ENCODE data around the gene DPP8.

GRCh38 chr15:65466901-65467300 is 50.6 kb downstream of the DPP8 start:
- TF ChIP-seq POLR2A (IDR thresholded peaks at IDR 0.05; ENCODE audit: low read depth, low read length), result no peak
- TF ChIP-seq POLR2AphosphoS5 (IDR thresholded peaks at IDR 0.05; ENCODE audit: low read depth, low read length), result no peak
- no peak for TF ChIP-seq TAF1 (IDR thresholded peaks at IDR 0.05; ENCODE audit: borderline replicate concordance, low read depth, low read length)
